PC-9 (cell line): ENCODE data around the gene KCNG4. TPM values are rescaled to one million over a fixed set of nuclear protein-coding genes. Genes with fewer than 3 reads are reported as not detected.

Source experiments
- BruUV-seq: library from RNA; stranded (reverse); fragments of 400-500 nt; replicated peaks from 2 replicates; lab custom pipeline; 2021; lab: Mats Ljungman, UMichigan
- CTCF ChIA-PET: fragments of 300-600 bp; sonication (Branson Sonifier 250); formaldehyde crosslinking; loops from one replicate; lab custom pipeline; 2022; ENCODE audit warnings: antibody characterized with exemption; lab: Charles Lee
- POLR2A ChIA-PET: fragments of 300-600 bp; sonication (Branson Sonifier 250); formaldehyde crosslinking; loops from one replicate; lab custom pipeline; 2022; ENCODE audit warnings: antibody characterized with exemption; ENCODE audit not compliant: unreplicated experiment; lab: Charles Lee
- DNase-seq, 2 experiments: peaks; one replicate each; pipeline versions ENCODE4 v3.0.0 to v3.0.0-alpha.2; 2015 to 2022; ENCODE audit warnings: mixed read lengths in 1 of 2
- H2AFZ ChIP-seq: fragments of 200-600 bp; sonication (generic); 2 replicates; pipeline ENCODE4 v1.8.1; 2017; ENCODE audit warnings: antibody characterized with exemption
- H3F3A ChIP-seq: fragments of 200-600 bp; sonication (generic); 2 replicates; pipeline ENCODE4 v1.8.1; 2017; ENCODE audit warnings: antibody characterized with exemption, mild to moderate bottlenecking, low read depth; ENCODE audit not compliant: insufficient read depth
- H3K27ac ChIP-seq: fragments of 200-600 bp; sonication (generic); 2 replicates; pipeline ENCODE4 v1.6.1; 2016; ENCODE audit warnings: mixed run types
- H3K27me3 ChIP-seq: fragments of 200-600 bp; sonication (generic); 2 replicates; pipeline ENCODE4 v1.6.1; 2016; ENCODE audit warnings: low read depth, mixed run types; ENCODE audit not compliant: insufficient read depth
- H3K36me3 ChIP-seq: fragments of 200-600 bp; sonication (generic); 2 replicates; pipeline ENCODE4 v1.6.1; 2016; ENCODE audit warnings: low read depth, mixed run types
- H3K4me1 ChIP-seq: fragments of 200-600 bp; sonication (generic); replicated peaks from 2 replicates; pipeline ENCODE4 v1.6.1; 2016; ENCODE audit warnings: mixed run types; ENCODE audit not compliant: insufficient read depth
- H3K4me2 ChIP-seq: fragments of 200-600 bp; sonication (generic); 2 replicates; pipeline ENCODE4 v1.6.1; 2017; ENCODE audit warnings: mixed run types
- H3K4me3 ChIP-seq: fragments of 200-600 bp; sonication (generic); 2 replicates; pipeline ENCODE4 v1.6.1; 2016; ENCODE audit warnings: mixed run types
- H3K79me2 ChIP-seq: fragments of 200-600 bp; sonication (generic); 2 replicates; pipeline ENCODE4 v1.6.1; 2017; ENCODE audit warnings: low read depth, mixed run types
- H3K9me2 ChIP-seq: fragments of 200-600 bp; sonication (generic); 2 replicates; pipeline ENCODE4 v1.8.1; 2017; ENCODE audit warnings: mild to moderate bottlenecking; ENCODE audit not compliant: insufficient read depth
- H3K9me3 ChIP-seq: fragments of 200-600 bp; sonication (generic); 2 replicates; pipeline ENCODE4 v1.8.1; 2016; ENCODE audit warnings: low read depth; ENCODE audit not compliant: insufficient read depth
- H4K20me1 ChIP-seq: fragments of 200-600 bp; sonication (generic); 2 replicates; pipeline ENCODE4 v1.8.1; 2017; ENCODE audit not compliant: insufficient read depth
- EZH2 ChIP-seq: fragments of 200-600 bp; sonication (generic); IDR thresholded peaks from 2 replicates; pipeline ENCODE4 v1.8.0; 2017; ENCODE audit warnings: antibody characterized with exemption, low read depth
- intact Hi-C: fragments of 100-400 bp; cut with micrococcal nuclease; formaldehyde crosslinking; loops from one replicate; pipeline ENCODE4 v1.10.0; 2022; ENCODE audit not compliant: unreplicated experiment
- total RNA-seq: library from RNA; stranded (reverse); gene quantifications from 2 replicates; pipeline ENCODE4 v1.2.3, GENCODE V29; 2021
- TF ChIP-seq, protein P1 (sequence below): fragments of 200-600 bp; sonication (generic); conservative IDR thresholded peaks from 2 replicates; pipeline ENCODE4 v1.6.1; 2017; ENCODE audit warnings: mixed run types, antibody characterized with exemption, mild to moderate bottlenecking, moderate library complexity

The KCNG4 gene
- total RNA-seq, 1 experiment from 2014 or later, result not detected

DNA sequence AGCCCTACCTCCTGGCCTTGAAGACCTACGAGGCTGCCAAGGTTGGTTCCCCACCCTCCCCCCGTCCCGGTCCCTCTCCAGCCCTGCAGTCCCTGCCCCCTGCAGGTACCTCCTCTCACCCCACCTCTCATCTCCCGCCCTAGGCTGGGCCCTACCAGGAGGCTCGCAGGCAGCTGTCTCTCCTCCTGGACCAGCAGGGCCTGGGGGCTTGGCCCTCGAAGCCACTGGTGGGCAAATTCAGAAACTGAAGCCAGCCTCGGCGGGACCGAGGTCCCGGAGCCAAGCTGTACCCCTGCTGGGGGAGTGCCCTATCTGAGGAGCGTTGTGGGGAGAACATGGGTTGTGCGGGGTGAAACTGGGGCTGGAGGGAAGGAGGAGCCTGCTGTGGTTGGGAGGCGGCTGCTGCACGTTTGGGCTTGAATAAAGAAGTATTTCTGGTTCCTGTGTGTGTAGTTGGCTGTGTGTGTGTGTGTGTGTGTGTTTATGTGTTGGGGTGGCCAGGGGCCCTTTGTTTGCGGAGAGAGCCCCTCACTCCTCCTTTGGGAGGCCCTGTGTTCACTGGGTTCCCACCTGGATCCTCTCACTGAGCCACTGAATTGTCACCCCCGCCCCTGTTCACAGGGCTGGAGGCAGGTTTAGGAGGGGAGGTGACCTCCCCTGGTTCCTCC, 43.0 kb downstream of the KCNG4 start:
- no peaks in the 10 kb centered on the region for H4K20me1 ChIP-seq
- no peaks in the 10 kb centered on the region for H3K79me2 ChIP-seq
- no peaks in the 10 kb centered on the region for H3K4me1 ChIP-seq
- TF ChIP-seq, protein P1, sequence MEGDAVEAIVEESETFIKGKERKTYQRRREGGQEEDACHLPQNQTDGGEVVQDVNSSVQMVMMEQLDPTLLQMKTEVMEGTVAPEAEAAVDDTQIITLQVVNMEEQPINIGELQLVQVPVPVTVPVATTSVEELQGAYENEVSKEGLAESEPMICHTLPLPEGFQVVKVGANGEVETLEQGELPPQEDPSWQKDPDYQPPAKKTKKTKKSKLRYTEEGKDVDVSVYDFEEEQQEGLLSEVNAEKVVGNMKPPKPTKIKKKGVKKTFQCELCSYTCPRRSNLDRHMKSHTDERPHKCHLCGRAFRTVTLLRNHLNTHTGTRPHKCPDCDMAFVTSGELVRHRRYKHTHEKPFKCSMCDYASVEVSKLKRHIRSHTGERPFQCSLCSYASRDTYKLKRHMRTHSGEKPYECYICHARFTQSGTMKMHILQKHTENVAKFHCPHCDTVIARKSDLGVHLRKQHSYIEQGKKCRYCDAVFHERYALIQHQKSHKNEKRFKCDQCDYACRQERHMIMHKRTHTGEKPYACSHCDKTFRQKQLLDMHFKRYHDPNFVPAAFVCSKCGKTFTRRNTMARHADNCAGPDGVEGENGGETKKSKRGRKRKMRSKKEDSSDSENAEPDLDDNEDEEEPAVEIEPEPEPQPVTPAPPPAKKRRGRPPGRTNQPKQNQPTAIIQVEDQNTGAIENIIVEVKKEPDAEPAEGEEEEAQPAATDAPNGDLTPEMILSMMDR, result no peak
- TF ChIP-seq EZH2, result no peak
- no peaks in the 10 kb centered on the region for H3K9me2 ChIP-seq
- H2AFZ ChIP-seq, result no peak overlapping the region
- no TSS peak for BruUV-seq
- H3K27me3 ChIP-seq, result no peaks in the 10 kb centered on the region
- DNase-seq, result no peak
- H3F3A ChIP-seq, result no peaks in the 10 kb centered on the region
- intact Hi-C loops, result no loop called here
- POLR2A ChIA-PET, result no interaction called here
- CTCF ChIA-PET, result no interaction called here
- no peaks in the 10 kb centered on the region for H3K36me3 ChIP-seq
- no peak overlapping the region for H3K4me2 ChIP-seq
- no peak overlapping the region for H3K27ac ChIP-seq
- no peak overlapping the region for H3K4me3 ChIP-seq
- no peaks in the 10 kb centered on the region for H3K9me3 ChIP-seq

DNA sequence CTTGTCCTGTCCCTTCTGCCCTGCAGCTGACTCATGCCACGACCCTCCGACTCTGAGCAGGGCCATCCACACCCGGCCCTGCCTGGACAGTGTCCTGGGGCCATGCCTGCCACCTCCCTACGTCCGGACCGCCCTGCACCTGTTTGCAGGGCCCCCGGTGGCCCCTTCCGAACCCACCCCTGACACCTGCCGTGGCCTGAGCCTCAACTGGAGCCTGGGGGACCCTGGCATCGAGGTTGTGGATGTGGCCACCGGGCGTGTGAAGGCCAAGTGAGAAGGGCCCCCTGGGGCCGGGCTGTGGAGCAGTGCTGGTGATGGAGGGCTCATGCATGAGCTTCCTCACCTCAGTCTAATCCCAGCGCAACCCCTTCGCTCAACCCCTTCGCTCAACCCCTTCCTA, 43.7 kb downstream of the KCNG4 start:
- Histone ChIP-seq H3K9me3 (no peaks in the 10 kb centered on the region), H3K27me3 (no peaks in the 10 kb centered on the region), H3K79me2 (no peaks in the 10 kb centered on the region), H3K36me3 (no peaks in the 10 kb centered on the region), H3F3A (no peaks in the 10 kb centered on the region), H2AFZ (no peak overlapping the region), H3K4me2 (no peak overlapping the region), H3K4me1 (no peaks in the 10 kb centered on the region), H3K4me3 (no peak overlapping the region), H4K20me1 (no peaks in the 10 kb centered on the region), H3K9me2 (no peaks in the 10 kb centered on the region), H3K27ac (no peak overlapping the region)
- intact Hi-C loops, result no loop called here
- ChIA-PET POLR2A (no interaction called here), CTCF (no interaction called here)
- no TSS peak for BruUV-seq
- no peak for TF ChIP-seq EZH2
- TF ChIP-seq, protein P1, result no peak
- DNase-seq, result no peak

DNA sequence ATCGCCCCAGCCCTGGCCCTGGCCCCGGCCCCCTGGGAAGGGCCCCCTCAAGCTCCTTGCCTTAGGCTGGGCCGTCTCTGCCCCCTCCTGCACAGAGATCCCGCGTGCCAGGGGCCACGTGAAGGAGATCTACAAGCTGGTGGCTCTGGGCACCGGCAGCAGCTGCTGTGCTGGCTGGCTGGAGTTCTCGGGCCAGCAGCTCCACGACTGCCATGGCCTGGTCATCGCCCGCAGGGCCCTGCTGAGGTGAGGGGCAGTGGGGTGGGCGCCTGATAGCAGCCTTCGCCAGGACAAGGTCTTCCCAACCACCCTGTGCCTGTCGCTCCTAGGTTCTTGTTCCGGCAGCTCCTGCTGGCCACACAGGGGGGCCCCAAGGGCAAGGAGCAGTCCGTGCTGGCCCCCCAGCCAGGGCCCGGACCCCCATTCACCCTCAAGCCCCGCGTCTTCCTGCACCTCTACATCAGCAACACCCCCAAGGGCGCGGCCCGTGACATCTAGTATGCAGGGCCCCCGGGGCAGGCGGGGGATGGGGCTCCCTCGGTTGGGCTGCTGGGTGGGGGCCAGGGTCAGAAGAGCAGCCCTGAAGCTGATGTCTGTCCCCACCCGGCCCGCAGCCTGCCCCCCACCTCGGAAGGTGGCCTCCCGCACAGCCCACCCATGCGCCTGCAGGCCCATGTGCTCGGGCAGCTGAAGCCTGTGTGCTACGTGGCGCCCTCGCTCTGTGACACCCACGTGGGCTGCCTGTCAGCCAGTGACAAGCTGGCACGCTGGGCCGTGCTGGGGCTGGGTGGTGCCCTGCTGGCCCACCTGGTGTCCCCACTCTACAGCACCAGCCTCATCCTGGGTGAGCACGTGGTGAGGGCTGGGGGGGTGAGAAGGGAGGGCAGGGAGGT, 44.4 kb downstream of the KCNG4 start:
- Histone ChIP-seq H3K79me2 (no peaks in the 10 kb centered on the region), H4K20me1 (no peaks in the 10 kb centered on the region), H2AFZ (no peak overlapping the region), H3K4me1 (no peaks in the 10 kb centered on the region), H3K27me3 (no peaks in the 10 kb centered on the region), H3K36me3 (no peaks in the 10 kb centered on the region), H3K4me3 (no peak overlapping the region), H3K9me2 (no peaks in the 10 kb centered on the region), H3F3A (no peaks in the 10 kb centered on the region), H3K4me2 (no peak overlapping the region), H3K27ac (no peak overlapping the region), H3K9me3 (no peaks in the 10 kb centered on the region)
- no peak for DNase-seq
- CTCF ChIA-PET, result no interaction called here
- TF ChIP-seq EZH2, result no peak
- TF ChIP-seq, protein P1, result no peak
- BruUV-seq, result no TSS peak
- intact Hi-C loops, result no loop called here
- POLR2A ChIA-PET, result no interaction called here
